Astrocyte of the hippocampus (primary cell): ENCODE measurements around the gene TEAD4.

Experiments
- DNase-seq: peaks from one replicate; pipeline ENCODE4 v3.0.0; 2011; ENCODE audit warnings: low read depth, low spot score

The TEAD4 gene

GRCh38 chr12:2959192-2959504, at the start of gene TEAD4:
Gene TEAD4 (plus strand): TSS chr12:2959397.
- peak; percentile 97 for DNase-seq

GRCh38 chr12:2912216-2912575, 47.0 kb upstream of the TEAD4 start:
- DNase-seq, result no peak

GRCh38 chr12:2919249-2919648, 39.9 kb upstream of the TEAD4 start:
- DNase-seq, result no peak

GRCh38 chr12:2922329-2922728, 36.9 kb upstream of the TEAD4 start:
- no peak for DNase-seq

GRCh38 chr12:2923057-2923456, 36.1 kb upstream of the TEAD4 start:
- no peak for DNase-seq

GRCh38 chr12:2924019-2924418, 35.2 kb upstream of the TEAD4 start:
- peak; percentile 67 for DNase-seq

GRCh38 chr12:2925322-2925995, 33.7 kb upstream of the TEAD4 start:
- DNase-seq, result no peak

GRCh38 chr12:2930865-2931264, 28.3 kb upstream of the TEAD4 start:
- no peak for DNase-seq

GRCh38 chr12:2933586-2933985, 25.6 kb upstream of the TEAD4 start:
- DNase-seq, result no peak

GRCh38 chr12:2934371-2934770, 24.8 kb upstream of the TEAD4 start:
- no peak for DNase-seq

GRCh38 chr12:2936301-2936700, 22.9 kb upstream of the TEAD4 start:
- no peak for DNase-seq

GRCh38 chr12:2937500-2937899, 21.7 kb upstream of the TEAD4 start:
- no peak for DNase-seq

- DNase-seq, result no peak
Observed at GRCh38 chr12:2939191-2939590, 20.0 kb upstream of the TEAD4 start.

- DNase-seq, result no peak
Observed at GRCh38 chr12:2940564-2940963, 18.6 kb upstream of the TEAD4 start.

GRCh38 chr12:2941524-2941923, 17.7 kb upstream of the TEAD4 start:
- peak; percentile 38 for DNase-seq

- peak; percentile 56 for DNase-seq
Observed at GRCh38 chr12:2944401-2945047, 14.7 kb upstream of the TEAD4 start.

GRCh38 chr12:2949411-2949810, 9.8 kb upstream of the TEAD4 start:
- DNase-seq, result no peak

- no peak for DNase-seq
Observed at GRCh38 chr12:2955888-2956287, 3.3 kb upstream of the TEAD4 start.

GRCh38 chr12:2957816-2958431, 1.3 kb upstream of the TEAD4 start:
- no peak for DNase-seq

- DNase-seq, result peak; percentile 82
Observed at GRCh38 chr12:2958432-2959191, 585 bp upstream of the TEAD4 start.

- peak; percentile 84 for DNase-seq
Observed at GRCh38 chr12:2959505-2960389, 550 bp downstream of the TEAD4 start.
